A549 (cell line): Measurements from ENCODE around the gene VPS54.

Source experiments
- BHLHE40 ChIP-seq: IDR thresholded peaks from 2 replicates; pipeline ENCODE4 v1.6.1; 2012; ENCODE audit warnings: low read depth, low read length, inconsistent platforms
- CEBPB ChIP-seq, 2 experiments: fragments of >200 bp in 1 of 2; sonication (Bioruptor Twin) in 1 of 2; formaldehyde crosslinking in 1 of 2; IDR thresholded peaks; 2 replicates each; pipeline ENCODE4 v1.6.1; 2012 to 2016
- EP300 ChIP-seq, 2 experiments: fragments of >200 bp; sonication (Bioruptor Twin); formaldehyde crosslinking; IDR thresholded peaks; 2 replicates in 1 of 2; 3 replicates in 1 of 2; pipeline ENCODE4 v1.6.1; 2016 to 2017
- FOSL2 ChIP-seq, 2 experiments: fragments of 450-650 bp in 1 of 2; fragments of >200 bp in 1 of 2; sonication (Bioruptor Twin) in 1 of 2; formaldehyde crosslinking; IDR thresholded peaks; 2 replicates each; pipeline versions ENCODE4 v1.5.0 to v1.6.1; 2016 to 2020; ENCODE audit warnings: mild to moderate bottlenecking in 1 of 2, moderate library complexity in 1 of 2
- JUN ChIP-seq, 2 experiments: fragments of >200 bp; sonication (Bioruptor Twin); formaldehyde crosslinking; IDR thresholded peaks; 2 replicates in 1 of 2; 3 replicates in 1 of 2; pipeline ENCODE4 v1.6.1; 2016 to 2017
- MYC ChIP-seq: IDR thresholded peaks from 2 replicates; pipeline ENCODE4 v1.6.1; 2012; ENCODE audit warnings: mild to moderate bottlenecking, inconsistent platforms, low read length, improper control_type of control experiment, borderline replicate concordance
- POLR2A ChIP-seq: IDR thresholded peaks from 2 replicates; pipeline ENCODE4 v1.6.1; 2012; ENCODE audit warnings: mild to moderate bottlenecking, low read length
- RAD21 ChIP-seq, 2 experiments: fragments of >200 bp in 1 of 2; sonication (Bioruptor Twin) in 1 of 2; formaldehyde crosslinking in 1 of 2; IDR thresholded peaks in 1 of 2; conservative IDR thresholded peaks in 1 of 2; 2 replicates in 1 of 2; 3 replicates in 1 of 2; pipeline ENCODE4 v1.6.1; 2012 to 2018; ENCODE audit warnings: inconsistent platforms in 1 of 2
- RFX5 ChIP-seq: fragments of 450-650 bp; IDR thresholded peaks from 2 replicates; pipeline ENCODE4 v1.7.1; 2014; ENCODE audit warnings: antibody characterized with exemption, mild to moderate bottlenecking, moderate library complexity
- SREBF2 ChIP-seq: fragments of 450-650 bp; IDR thresholded peaks from 2 replicates; pipeline ENCODE4 v1.6.1; 2014; ENCODE audit warnings: mild to moderate bottlenecking, moderate library complexity
- ZNF302 ChIP-seq: fragments of 250-450 bp; sonication (Bioruptor Pico); IDR thresholded peaks from 2 replicates; pipeline ENCODE4 v1.9.0; 2021; ENCODE audit warnings: inconsistent platforms, mild to moderate bottlenecking, moderate library complexity
- TF ChIP-seq, protein P1 (sequence below): fragments of >200 bp; sonication (Bioruptor Twin); formaldehyde crosslinking; IDR thresholded peaks from 3 replicates; pipeline ENCODE4 v1.5.1; 2016
- TF ChIP-seq, protein P2 (sequence below): IDR thresholded peaks from 2 replicates; pipeline ENCODE4 v1.6.1; 2012
- TF ChIP-seq, protein P3 (sequence below): fragments of 200-600 bp; sonication (generic); IDR thresholded peaks from 2 replicates; pipeline ENCODE4 v1.6.1; 2016; ENCODE audit warnings: antibody characterized with exemption, mild to moderate bottlenecking, moderate library complexity

DNA sequence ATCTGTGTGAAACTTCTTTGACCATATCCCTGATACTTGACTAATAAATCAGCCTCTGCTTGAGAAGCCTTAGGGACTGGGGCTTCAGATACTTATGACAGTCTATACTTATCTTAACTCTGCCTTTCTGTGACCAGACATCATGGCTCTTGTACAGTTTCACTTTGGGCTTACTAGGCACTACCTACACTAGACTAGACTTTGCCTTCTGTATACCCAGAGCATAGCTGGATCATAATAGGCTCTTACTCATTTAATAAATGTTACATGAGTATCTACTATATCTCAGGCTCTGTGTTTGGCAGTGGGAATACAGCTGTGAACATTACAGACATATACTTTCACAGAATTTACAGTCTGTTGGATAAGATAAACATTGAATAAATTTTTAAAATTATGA is 168.6 kb downstream of the VPS54 start:
- TF ChIP-seq, protein P1, sequence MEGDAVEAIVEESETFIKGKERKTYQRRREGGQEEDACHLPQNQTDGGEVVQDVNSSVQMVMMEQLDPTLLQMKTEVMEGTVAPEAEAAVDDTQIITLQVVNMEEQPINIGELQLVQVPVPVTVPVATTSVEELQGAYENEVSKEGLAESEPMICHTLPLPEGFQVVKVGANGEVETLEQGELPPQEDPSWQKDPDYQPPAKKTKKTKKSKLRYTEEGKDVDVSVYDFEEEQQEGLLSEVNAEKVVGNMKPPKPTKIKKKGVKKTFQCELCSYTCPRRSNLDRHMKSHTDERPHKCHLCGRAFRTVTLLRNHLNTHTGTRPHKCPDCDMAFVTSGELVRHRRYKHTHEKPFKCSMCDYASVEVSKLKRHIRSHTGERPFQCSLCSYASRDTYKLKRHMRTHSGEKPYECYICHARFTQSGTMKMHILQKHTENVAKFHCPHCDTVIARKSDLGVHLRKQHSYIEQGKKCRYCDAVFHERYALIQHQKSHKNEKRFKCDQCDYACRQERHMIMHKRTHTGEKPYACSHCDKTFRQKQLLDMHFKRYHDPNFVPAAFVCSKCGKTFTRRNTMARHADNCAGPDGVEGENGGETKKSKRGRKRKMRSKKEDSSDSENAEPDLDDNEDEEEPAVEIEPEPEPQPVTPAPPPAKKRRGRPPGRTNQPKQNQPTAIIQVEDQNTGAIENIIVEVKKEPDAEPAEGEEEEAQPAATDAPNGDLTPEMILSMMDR = no peak
- TF ChIP-seq JUN (IDR thresholded peaks at IDR 0.05) (no peak), FOSL2 (IDR thresholded peaks at IDR 0.05) (no peak), FOSL2 (CRISPR knock-in tag; IDR thresholded peaks at IDR 0.05) (no peak), POLR2A (no peak), MYC (no peak), RFX5 (no peak), ZNF302 (CRISPR knock-in tag) (no peak), RAD21 (conservative IDR thresholded peaks at IDR 0.05 in 1 of 2, IDR thresholded peaks at IDR 0.05 in 1 of 2) (no peak), SREBF2 (no peak), EP300 (IDR thresholded peaks at IDR 0.05) (no peak), CEBPB (IDR thresholded peaks at IDR 0.05) (no peak), BHLHE40 (no peak)
- TF ChIP-seq, protein P2, sequence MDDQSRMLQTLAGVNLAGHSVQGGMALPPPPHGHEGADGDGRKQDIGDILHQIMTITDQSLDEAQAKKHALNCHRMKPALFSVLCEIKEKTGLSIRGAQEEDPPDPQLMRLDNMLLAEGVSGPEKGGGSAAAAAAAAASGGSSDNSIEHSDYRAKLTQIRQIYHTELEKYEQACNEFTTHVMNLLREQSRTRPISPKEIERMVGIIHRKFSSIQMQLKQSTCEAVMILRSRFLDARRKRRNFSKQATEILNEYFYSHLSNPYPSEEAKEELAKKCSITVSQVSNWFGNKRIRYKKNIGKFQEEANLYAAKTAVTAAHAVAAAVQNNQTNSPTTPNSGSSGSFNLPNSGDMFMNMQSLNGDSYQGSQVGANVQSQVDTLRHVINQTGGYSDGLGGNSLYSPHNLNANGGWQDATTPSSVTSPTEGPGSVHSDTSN = no peak
- TF ChIP-seq, protein P3, sequence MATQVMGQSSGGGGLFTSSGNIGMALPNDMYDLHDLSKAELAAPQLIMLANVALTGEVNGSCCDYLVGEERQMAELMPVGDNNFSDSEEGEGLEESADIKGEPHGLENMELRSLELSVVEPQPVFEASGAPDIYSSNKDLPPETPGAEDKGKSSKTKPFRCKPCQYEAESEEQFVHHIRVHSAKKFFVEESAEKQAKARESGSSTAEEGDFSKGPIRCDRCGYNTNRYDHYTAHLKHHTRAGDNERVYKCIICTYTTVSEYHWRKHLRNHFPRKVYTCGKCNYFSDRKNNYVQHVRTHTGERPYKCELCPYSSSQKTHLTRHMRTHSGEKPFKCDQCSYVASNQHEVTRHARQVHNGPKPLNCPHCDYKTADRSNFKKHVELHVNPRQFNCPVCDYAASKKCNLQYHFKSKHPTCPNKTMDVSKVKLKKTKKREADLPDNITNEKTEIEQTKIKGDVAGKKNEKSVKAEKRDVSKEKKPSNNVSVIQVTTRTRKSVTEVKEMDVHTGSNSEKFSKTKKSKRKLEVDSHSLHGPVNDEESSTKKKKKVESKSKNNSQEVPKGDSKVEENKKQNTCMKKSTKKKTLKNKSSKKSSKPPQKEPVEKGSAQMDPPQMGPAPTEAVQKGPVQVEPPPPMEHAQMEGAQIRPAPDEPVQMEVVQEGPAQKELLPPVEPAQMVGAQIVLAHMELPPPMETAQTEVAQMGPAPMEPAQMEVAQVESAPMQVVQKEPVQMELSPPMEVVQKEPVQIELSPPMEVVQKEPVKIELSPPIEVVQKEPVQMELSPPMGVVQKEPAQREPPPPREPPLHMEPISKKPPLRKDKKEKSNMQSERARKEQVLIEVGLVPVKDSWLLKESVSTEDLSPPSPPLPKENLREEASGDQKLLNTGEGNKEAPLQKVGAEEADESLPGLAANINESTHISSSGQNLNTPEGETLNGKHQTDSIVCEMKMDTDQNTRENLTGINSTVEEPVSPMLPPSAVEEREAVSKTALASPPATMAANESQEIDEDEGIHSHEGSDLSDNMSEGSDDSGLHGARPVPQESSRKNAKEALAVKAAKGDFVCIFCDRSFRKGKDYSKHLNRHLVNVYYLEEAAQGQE = no peak
